HG02763 (cell line): ENCODE measurements around the gene LRRK1.
A peak's percentile ranks its signal among the peaks of the same experiment; 100 is the strongest.

ENCODE experiments used
- ATAC-seq: cut with Tn5 transposase; IDR thresholded peaks from one replicate; pipeline ENCODE4 v1.9.1; 2021; ENCODE audit warnings: mild to moderate bottlenecking, moderate library complexity; ENCODE audit not compliant: unreplicated experiment

LRRK1 gene

GRCh38 chr15:101001796-101002195 is 82.6 kb downstream of the LRRK1 start:
- ATAC-seq, result no peak

DNA sequence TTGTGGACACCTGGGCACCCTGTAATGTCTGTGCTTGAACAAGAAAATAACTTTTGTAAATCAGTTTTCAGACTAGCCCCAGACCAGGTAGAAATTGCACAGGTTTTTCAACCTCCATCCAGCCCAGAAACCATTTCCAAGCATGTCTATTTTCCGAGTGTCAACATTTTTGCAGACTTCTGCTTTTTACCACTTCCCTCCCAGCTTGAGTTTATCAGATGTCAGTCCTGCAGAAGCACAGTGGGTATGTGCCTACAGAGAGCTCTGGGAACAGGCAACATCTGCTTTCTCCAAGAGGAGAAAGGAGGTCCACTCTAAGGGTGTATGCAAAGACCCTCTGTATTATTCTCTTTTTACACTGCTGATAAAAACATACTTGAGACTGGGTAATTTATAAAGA is 83.9 kb downstream of the LRRK1 start:
- no peak for ATAC-seq

GRCh38 chr15:101003706-101004105 is 84.5 kb downstream of the LRRK1 start:
- no peak for ATAC-seq

- ATAC-seq, result no peak
Observed at GRCh38 chr15:101004500-101004899, 85.3 kb downstream of the LRRK1 start.

GRCh38 chr15:101004986-101005747 is 86.0 kb downstream of the LRRK1 start:
- no peak for ATAC-seq

GRCh38 chr15:101006931-101007691 is 88.0 kb downstream of the LRRK1 start:
- peak; percentile 50 for ATAC-seq

DNA sequence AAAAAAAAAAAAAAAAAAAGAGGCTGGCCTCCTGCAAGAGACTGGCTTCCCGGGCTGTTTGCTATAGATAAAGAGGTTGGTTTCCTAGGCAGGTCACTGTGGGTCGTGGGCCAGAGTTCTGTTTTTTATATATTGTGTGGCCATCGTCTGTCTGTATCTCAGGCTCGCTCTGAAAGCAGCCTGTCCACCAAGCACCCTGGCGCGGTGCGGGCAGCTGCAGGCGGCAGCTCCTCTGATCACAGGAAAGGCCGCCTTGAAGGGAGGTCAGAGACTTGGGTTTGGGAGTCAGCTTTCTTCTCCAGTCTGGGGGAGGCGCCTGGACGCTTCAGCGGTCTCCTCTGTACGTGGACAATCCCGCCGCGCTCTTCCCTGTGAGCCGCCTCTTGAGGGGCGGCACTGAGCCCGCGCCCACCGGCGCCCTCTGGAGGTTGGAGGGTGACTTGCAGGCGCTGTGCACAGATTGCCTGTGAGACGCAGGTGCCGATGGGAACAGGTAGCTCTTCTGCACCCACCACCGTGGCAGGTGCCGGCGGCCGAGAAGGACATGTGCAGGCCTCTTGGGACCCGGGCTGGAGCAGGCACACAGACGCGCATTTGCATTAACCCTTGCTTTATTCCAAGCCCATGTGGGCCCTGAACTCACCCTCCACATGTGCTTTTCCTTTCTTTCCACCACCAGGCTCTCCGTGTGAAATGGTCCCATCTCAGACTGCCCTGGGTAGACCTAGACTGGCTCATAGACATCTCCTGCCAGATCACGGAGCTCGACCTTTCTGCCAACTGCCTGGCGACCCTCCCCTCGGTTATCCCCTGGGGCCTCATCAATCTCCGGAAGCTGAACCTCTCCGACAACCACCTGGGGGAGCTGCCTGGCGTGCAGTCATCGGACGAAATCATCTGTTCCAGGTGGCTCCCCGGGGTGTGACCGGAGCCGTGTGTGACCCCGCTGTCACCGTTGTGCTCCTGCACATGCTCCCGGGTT is 89.3 kb downstream of the LRRK1 start:
- ATAC-seq, result peak; percentile 73

- no peak for ATAC-seq
Observed at GRCh38 chr15:101009176-101009575, 90.0 kb downstream of the LRRK1 start.

GRCh38 chr15:101010781-101011180 is 91.6 kb downstream of the LRRK1 start:
- no peak for ATAC-seq

GRCh38 chr15:101012326-101013200 is 93.4 kb downstream of the LRRK1 start:
- ATAC-seq, result no peak

DNA sequence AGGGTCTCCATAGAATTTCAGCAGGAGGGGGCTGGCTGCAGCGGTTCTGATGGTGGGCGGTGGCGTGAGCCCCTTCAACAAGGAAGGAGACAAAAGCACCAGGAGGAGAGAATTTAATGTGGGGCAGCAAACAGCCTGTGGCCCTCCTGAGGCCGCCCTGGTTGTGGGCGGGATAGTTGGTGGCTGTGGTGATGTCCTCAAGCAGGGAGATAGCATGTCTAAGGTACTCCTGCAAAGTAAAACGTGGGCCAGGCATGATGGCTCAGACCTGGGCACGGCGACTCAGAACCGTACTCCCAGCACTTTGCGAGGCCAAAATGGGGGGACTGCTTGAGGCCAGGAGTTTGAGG is 94.0 kb downstream of the LRRK1 start:
- ATAC-seq, result no peak

DNA sequence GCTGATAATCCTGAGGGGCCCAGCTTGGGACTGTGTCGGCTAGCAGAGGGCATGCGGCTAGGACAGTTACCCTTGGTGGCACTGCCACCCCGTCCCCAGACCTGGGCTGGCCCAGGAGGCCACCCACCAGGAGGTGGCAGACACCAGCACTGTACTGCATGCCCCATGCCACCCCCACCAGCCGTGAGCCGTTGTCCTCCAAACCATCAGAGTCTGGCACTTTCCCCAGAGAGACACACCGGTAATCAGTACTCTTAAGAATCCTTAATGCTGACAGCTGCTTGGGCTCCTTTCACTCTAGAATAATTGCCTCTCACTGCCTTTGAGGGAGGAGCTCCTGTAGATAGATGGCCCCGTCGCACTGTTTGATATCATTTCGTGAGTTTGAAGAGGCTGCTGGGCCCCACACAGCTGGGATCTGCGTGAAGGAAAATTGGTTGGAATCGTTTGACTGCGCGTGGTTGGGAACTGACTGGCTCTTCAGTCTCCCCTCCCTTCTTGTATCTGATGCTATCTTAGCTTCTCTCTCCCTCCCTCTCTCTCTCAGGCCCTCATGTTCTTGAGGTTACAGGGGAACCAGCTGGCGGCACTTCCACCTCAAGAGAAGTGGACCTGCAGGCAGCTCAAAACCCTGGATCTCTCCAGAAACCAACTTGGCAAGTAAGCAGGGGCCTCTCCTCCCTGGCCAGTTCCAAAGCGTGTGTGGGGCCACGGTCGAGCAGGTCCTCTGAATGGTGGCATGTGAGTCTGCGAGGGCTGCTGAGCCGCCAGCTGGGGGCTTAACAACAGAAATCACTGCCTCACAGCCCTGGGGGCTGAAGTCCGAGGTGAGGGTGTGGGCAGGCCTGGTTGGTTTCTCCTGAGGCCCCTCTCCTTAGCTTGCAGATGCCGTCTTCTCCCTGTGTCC is 94.9 kb downstream of the LRRK1 start:
- ATAC-seq, result no peak

DNA sequence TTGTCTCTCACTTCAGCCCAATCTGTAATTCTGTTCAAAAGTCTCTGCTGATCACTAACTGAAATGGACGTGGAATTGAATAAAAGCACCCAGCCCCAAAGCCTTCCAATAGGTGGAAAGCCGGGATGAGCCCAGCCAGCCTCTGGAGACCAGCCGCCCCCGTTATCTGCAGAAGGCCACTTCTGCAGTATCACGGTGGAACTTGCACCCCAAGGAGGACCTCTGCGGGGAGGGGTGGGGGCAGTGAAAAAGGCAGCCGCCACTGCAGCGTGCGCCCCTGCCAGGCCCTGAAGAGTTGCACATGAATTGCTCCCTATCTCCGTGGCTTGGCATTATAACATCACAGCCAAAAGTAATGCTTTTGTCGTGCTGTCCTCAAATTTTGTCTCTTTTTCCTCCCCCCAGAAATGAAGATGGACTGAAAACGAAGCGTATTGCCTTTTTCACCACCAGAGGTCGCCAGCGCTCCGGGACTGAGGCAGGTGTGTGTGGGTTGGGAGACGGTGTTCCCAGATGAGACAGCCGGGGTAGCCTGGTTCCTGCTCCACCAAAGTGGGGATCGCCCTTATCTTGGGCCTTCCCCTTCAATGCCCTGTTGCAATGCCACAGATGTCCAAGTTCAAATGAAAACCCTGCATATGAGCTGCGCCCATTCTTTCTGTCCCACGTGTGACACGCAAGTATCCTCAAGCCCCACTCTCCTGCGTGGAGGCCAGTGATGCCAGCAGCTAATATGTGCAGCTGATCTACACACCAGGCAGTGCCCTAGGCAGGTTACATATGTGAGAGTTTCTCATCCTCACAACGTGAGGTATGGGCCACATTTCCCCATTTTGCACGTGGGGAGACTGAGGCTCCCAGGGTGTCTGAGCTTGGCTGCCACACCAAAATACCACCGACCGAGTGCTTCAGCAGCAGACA is 96.0 kb downstream of the LRRK1 start:
- ATAC-seq, result no peak

GRCh38 chr15:101016581-101016980 is 97.4 kb downstream of the LRRK1 start:
- no peak for ATAC-seq

DNA sequence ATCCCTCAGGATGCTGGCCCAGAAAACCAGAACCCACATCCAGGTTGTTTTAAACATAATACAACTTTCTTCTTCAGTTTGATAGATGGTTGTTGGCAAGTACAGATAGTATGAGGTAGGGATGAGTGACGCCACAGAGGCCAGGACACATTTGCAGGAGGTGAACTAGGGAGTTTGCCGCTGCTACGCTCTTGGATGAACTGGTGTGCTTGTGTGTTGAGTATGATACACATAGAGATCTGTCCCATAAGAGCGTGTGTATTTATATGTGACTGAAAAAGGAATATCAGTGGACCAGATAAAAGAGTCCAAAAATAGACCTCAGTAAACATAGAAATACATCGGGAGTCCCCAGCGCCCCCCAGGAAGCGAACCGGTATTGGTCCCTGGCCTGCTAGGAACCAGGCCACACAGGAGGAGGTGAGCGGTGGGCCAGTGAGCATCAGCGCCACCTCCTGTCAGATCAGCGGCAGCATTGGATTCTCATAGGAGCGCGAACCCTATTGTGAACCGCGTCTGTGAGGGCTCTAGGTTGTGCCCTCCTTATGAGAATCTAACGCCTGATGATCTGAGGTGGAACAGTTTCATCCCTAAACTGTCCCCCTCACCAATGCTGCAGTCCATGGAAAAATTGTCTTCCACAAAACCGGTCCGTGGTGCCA is 98.1 kb downstream of the LRRK1 start:
- ATAC-seq, result no peak

DNA sequence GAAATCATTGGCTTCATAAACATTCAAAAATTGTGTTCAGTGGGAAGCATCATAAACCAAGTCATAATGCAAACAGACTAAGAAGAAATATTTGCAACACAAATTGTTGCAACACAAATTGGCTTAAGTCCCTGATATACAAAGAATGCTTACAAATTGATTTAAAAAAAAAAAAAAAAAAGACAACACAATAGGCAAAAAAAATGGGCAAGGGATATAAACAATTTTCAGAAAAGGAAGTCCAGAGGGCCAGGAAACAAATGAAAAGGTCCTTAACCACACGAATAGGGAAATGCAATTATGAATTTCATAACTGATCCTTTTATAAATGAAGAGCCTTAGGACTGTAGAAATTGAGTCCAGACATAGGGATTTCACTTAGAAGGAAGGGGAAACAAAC is 98.9 kb downstream of the LRRK1 start:
- ATAC-seq, result no peak

- ATAC-seq, result no peak
Observed at GRCh38 chr15:101018450-101018849, 99.3 kb downstream of the LRRK1 start.
